Neural cell (in vitro differentiated cells): Measurements from ENCODE around the gene HS3ST6. TPM values are rescaled to one million over a fixed set of nuclear protein-coding genes. Genes with fewer than 3 reads are reported as not detected.
"Not testable (repeated sequence)": the region's sequence is repeated elsewhere in the genome, so short reads cannot be mapped to it uniquely, and the experiment has no call there.

Experiments used
- H2AFZ ChIP-seq: fragments of 200-600, 300-800 bp; sonication (generic), shearing (Covaris generic); 2 replicates; pipeline ENCODE4 v1.6.0; 2014; ENCODE audit warnings: low read depth, mild to moderate bottlenecking, antibody characterized with exemption, low read length, moderate library complexity
- H3F3A ChIP-seq: fragments of 200-600 bp; shearing (Covaris generic); 2 replicates; pipeline ENCODE4 v1.6.1; 2016; ENCODE audit warnings: mild to moderate bottlenecking, moderate library complexity, mixed read lengths, antibody characterized with exemption, low read length; ENCODE audit not compliant: insufficient read depth, poor library complexity, severe bottlenecking
- H3K27ac ChIP-seq: fragments of 200-600, 300-800 bp; sonication (generic), shearing (Covaris generic); 2 replicates; pipeline ENCODE4 v1.5.1; 2014; ENCODE audit warnings: mild to moderate bottlenecking, low read length, moderate library complexity
- H3K27me3 ChIP-seq: fragments of 300-800, 200-600 bp; sonication (generic), shearing (Covaris generic); 2 replicates; pipeline ENCODE4 v1.6.0; 2014; ENCODE audit warnings: mild to moderate bottlenecking, low read depth, low read length, moderate library complexity; ENCODE audit not compliant: insufficient read depth
- H3K36me3 ChIP-seq: fragments of 300-800, 200-600 bp; sonication (generic), shearing (Covaris generic); 2 replicates; pipeline ENCODE4 v1.5.1; 2014; ENCODE audit warnings: mild to moderate bottlenecking, antibody characterized with exemption, low read length, moderate library complexity; ENCODE audit not compliant: insufficient read depth
- H3K4me2 ChIP-seq: fragments of 300-800, 200-600 bp; sonication (generic), shearing (Covaris generic); 2 replicates; pipeline ENCODE4 v1.6.0; 2014; ENCODE audit warnings: mild to moderate bottlenecking, low read length
- H3K4me3 ChIP-seq: fragments of 300-800, 200-600 bp; sonication (generic), shearing (Covaris generic); 2 replicates; pipeline ENCODE4 v1.5.1; 2014; ENCODE audit warnings: mild to moderate bottlenecking, low read length, moderate library complexity
- H3K79me2 ChIP-seq: fragments of 200-600 bp; shearing (Covaris generic); replicated peaks from 2 replicates; pipeline ENCODE4 v1.6.0; 2014; ENCODE audit warnings: mild to moderate bottlenecking, low read length, moderate library complexity; ENCODE audit not compliant: insufficient read depth
- H3K9ac ChIP-seq: fragments of 300-800, 200-600 bp; sonication (generic), shearing (Covaris generic); 2 replicates; pipeline ENCODE4 v1.6.1; 2016; ENCODE audit warnings: mild to moderate bottlenecking, low read length, mixed read lengths
- H3K9me2 ChIP-seq: fragments of 200-600 bp; shearing (Covaris generic); 2 replicates; pipeline ENCODE4 v1.6.1; 2016; ENCODE audit warnings: mild to moderate bottlenecking, low read length, mixed read lengths; ENCODE audit not compliant: insufficient read depth
- H3K9me3 ChIP-seq: fragments of 200-600, 300-800 bp; sonication (generic), shearing (Covaris generic); 2 replicates; pipeline ENCODE4 v1.6.1; 2016; ENCODE audit warnings: mild to moderate bottlenecking, mixed run types, low read length, moderate library complexity, mixed read lengths
- H4K20me1 ChIP-seq: fragments of 200-600 bp; shearing (Covaris generic); 2 replicates; pipeline ENCODE4 v1.6.1; 2016; ENCODE audit warnings: mild to moderate bottlenecking, mixed run types; ENCODE audit not compliant: insufficient read depth
- CTCF ChIP-seq: fragments of 450-650 bp; IDR thresholded peaks from 2 replicates; pipeline ENCODE4 v1.5.1; 2014; ENCODE audit warnings: antibody characterized with exemption, mild to moderate bottlenecking, moderate library complexity; ENCODE audit not compliant: poor library complexity, severe bottlenecking
- EP300 ChIP-seq: fragments of 450-650 bp; conservative IDR thresholded peaks from 2 replicates; pipeline ENCODE4 v1.6.1; 2014; ENCODE audit warnings: antibody characterized with exemption, mild to moderate bottlenecking, moderate library complexity; ENCODE audit not compliant: poor library complexity, severe bottlenecking
- EZH2 ChIP-seq: fragments of 200-600, 300-800 bp; shearing (Covaris generic), sonication (generic); IDR thresholded peaks from 2 replicates; pipeline ENCODE4 v1.6.1; 2014; ENCODE audit warnings: antibody characterized with exemption, low read length, borderline replicate concordance, mild to moderate bottlenecking; ENCODE audit not compliant: insufficient read depth, poor library complexity, severe bottlenecking
- MXI1 ChIP-seq: fragments of 450-650 bp; conservative IDR thresholded peaks from 2 replicates; pipeline ENCODE4 v1.6.1; 2014; ENCODE audit warnings: antibody characterized with exemption, mild to moderate bottlenecking; ENCODE audit not compliant: poor library complexity, severe bottlenecking
- POLR2AphosphoS5 ChIP-seq: IDR thresholded peaks from 2 replicates; pipeline ENCODE4 v1.6.1; 2012
- RAD21 ChIP-seq: fragments of 450-650 bp; conservative IDR thresholded peaks from 2 replicates; pipeline ENCODE4 v1.6.1; 2014; ENCODE audit warnings: antibody characterized with exemption, mild to moderate bottlenecking, moderate library complexity
- SMC3 ChIP-seq: fragments of 450-650 bp; conservative IDR thresholded peaks from 2 replicates; pipeline ENCODE4 v1.6.1; 2014; ENCODE audit warnings: antibody characterized with exemption, mild to moderate bottlenecking, moderate library complexity; ENCODE audit not compliant: poor library complexity
- TAF1 ChIP-seq: IDR thresholded peaks from 2 replicates; pipeline ENCODE4 v1.6.1; 2012; ENCODE audit warnings: low read depth
- polyA plus RNA-seq: library from polyadenylated mRNA; depleted of rRNA; stranded (reverse); fragments of >200 nt; gene quantifications from 2 replicates; pipeline ENCODE4 v1.2.3, GENCODE V29; 2014
- TF ChIP-seq, protein P1 (sequence below): IDR thresholded peaks from 2 replicates; pipeline ENCODE4 v1.6.1; 2012; ENCODE audit warnings: borderline replicate concordance

HS3ST6 gene
- polyA plus RNA-seq, 1 donor from 2014 or later, result not detected

GRCh38 chr16:1940273-1941161, 22.3 kb upstream of the HS3ST6 start:
- no peaks in the 10 kb centered on the region for H3K9me3 ChIP-seq
- H3K27ac ChIP-seq, result no peak overlapping the region
- no peak overlapping the region for H3K9ac ChIP-seq
- no peak overlapping the region for H2AFZ ChIP-seq
- no peaks in the 10 kb centered on the region for H3K27me3 ChIP-seq
- H4K20me1 ChIP-seq, result no peaks in the 10 kb centered on the region
- H3K4me3 ChIP-seq, result no peak overlapping the region
- H3K79me2 ChIP-seq, result no peaks in the 10 kb centered on the region
- no peaks in the 10 kb centered on the region for H3K36me3 ChIP-seq
- TF ChIP-seq MXI1 (no peak), EZH2 (no peak), CTCF (no peak), SMC3 (no peak), TAF1 (no peak), RAD21 (no peak), POLR2AphosphoS5 (no peak), EP300 (no peak)
- TF ChIP-seq, protein P1, sequence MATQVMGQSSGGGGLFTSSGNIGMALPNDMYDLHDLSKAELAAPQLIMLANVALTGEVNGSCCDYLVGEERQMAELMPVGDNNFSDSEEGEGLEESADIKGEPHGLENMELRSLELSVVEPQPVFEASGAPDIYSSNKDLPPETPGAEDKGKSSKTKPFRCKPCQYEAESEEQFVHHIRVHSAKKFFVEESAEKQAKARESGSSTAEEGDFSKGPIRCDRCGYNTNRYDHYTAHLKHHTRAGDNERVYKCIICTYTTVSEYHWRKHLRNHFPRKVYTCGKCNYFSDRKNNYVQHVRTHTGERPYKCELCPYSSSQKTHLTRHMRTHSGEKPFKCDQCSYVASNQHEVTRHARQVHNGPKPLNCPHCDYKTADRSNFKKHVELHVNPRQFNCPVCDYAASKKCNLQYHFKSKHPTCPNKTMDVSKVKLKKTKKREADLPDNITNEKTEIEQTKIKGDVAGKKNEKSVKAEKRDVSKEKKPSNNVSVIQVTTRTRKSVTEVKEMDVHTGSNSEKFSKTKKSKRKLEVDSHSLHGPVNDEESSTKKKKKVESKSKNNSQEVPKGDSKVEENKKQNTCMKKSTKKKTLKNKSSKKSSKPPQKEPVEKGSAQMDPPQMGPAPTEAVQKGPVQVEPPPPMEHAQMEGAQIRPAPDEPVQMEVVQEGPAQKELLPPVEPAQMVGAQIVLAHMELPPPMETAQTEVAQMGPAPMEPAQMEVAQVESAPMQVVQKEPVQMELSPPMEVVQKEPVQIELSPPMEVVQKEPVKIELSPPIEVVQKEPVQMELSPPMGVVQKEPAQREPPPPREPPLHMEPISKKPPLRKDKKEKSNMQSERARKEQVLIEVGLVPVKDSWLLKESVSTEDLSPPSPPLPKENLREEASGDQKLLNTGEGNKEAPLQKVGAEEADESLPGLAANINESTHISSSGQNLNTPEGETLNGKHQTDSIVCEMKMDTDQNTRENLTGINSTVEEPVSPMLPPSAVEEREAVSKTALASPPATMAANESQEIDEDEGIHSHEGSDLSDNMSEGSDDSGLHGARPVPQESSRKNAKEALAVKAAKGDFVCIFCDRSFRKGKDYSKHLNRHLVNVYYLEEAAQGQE, result no peak
- H3F3A ChIP-seq, result no peaks in the 10 kb centered on the region
- no peak overlapping the region for H3K4me2 ChIP-seq
- H3K9me2 ChIP-seq, result no peaks in the 10 kb centered on the region

DNA sequence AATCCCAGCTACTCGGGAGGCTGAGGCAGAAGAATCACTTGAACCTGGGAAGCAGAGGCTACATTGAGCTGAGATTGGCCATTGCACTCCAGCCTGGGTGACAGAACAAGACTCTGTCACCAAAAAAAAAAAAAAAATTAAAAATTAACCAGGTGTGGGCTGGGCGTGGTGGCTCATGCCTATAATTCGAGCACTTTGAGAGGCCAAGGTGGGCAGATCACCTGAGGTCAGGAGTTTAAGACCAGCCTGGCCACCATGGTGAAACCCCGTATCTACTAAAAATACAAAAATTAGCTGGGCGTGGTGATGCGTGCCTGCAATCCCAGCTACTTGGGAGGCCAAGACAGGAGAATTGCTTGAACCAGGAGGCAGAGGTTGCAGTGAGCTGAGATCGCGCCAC, 21.6 kb upstream of the HS3ST6 start:
- not testable (repeated sequence) for H3K4me3 ChIP-seq, H2AFZ ChIP-seq, H4K20me1 ChIP-seq, H3K9me3 ChIP-seq, H3K36me3 ChIP-seq, H3K9me2 ChIP-seq, H3K79me2 ChIP-seq, H3F3A ChIP-seq, H3K27ac ChIP-seq, H3K4me2 ChIP-seq, H3K9ac ChIP-seq, H3K27me3 ChIP-seq

DNA sequence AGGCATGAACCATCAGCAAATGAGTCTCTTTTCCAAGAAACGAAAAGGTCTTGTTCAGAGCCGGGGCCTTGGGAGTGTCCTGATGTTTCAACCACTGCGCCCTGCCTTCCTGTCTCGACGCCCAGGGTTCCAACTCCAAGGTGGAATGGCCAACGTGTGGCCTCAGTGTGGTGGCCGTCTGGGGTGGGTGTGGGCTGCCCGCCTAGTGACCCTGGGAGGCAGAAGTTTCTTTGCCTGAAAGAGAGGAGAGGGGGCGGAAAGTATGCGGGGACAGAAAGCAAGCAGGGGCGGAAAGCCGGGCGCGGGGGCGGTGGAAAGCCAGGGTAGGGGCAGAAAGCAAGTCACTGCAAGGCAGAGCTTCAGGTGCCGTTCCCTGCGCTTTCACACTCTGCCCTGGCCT, 20.7 kb upstream of the HS3ST6 start:
- H3K36me3 ChIP-seq, result no peaks in the 10 kb centered on the region
- no peak for TF ChIP-seq TAF1

More for the DNA sequence above, 20.7 kb upstream of the HS3ST6 start:
- H3K4me2 ChIP-seq, result no peak overlapping the region
- H3K79me2 ChIP-seq, result no peaks in the 10 kb centered on the region
- no peak overlapping the region for H3K4me3 ChIP-seq
- no peaks in the 10 kb centered on the region for H3K9me2 ChIP-seq
- H3K27me3 ChIP-seq, result no peaks in the 10 kb centered on the region
- H3K9me3 ChIP-seq, result no peaks in the 10 kb centered on the region
- H3K9ac ChIP-seq, result no peak overlapping the region
- H3F3A ChIP-seq, result no peaks in the 10 kb centered on the region
- H3K27ac ChIP-seq, result no peak overlapping the region
- no peaks in the 10 kb centered on the region for H4K20me1 ChIP-seq
- no peak overlapping the region for H2AFZ ChIP-seq
